A375 (cell line): Measurements from ENCODE around the gene STK32B. TPM values are rescaled to one million over a fixed set of nuclear protein-coding genes. Genes with fewer than 3 reads are reported as not detected.

ENCODE experiments used
- small RNA-seq: library from RNA; depleted of rRNA; stranded (forward); fragments of <200 nt; gene quantifications from one replicate; pipeline ENCODE3, GENCODE V24; 2014
- total RNA-seq: library from RNA; depleted of rRNA; stranded (reverse); fragments of >200 nt; shearing (Covaris generic); gene quantifications from 2 replicates; pipeline ENCODE4 v1.2.3, GENCODE V29; 2014; rRNA removed

Gene STK32B
- 28.3 and 31.0 TPM in 2 replicates for total RNA-seq

GRCh38 chr4:5051278-5052203 lies at the start of gene STK32B:
Gene STK32B (plus strand): TSS chr4:5051480.

GRCh38 chr4:5019274-5019673 lies 32.0 kb upstream of the STK32B start, which contains the start of gene CYTL1:
Gene CYTL1 (minus strand): TSS chr4:5019458. CDS start chr4:5019445, 13 bp downstream.

Small RNA genes within 50 kb of the gene (small RNA-seq; reads per million reads assigned to genes)
- gene RF00019 = not detected

Other genes with a start within 250 kb of the STK32B start
- 15.8 and 16.7 TPM in 2 replicates for gene MSX1, start 191.8 kb upstream of the STK32B start, total RNA-seq
- gene CYTL1, start 32.0 kb upstream of the STK32B start, total RNA-seq = 0.30 TPM in 1 of 2 replicates, not detected in the other